Panc1 (cell line): Measurements from ENCODE around the gene STMN1.

Experiments
- POLR2AphosphoS5 ChIP-seq: IDR thresholded peaks from 2 replicates; pipeline ENCODE4 v1.6.1; 2012; ENCODE audit warnings: mild to moderate bottlenecking, low read depth, low read length, moderate library complexity
- SIN3A ChIP-seq: IDR thresholded peaks from 2 replicates; pipeline ENCODE4 v1.6.1; 2012; ENCODE audit warnings: low read depth, mild to moderate bottlenecking, low read length, moderate library complexity, borderline replicate concordance; ENCODE audit not compliant: insufficient read depth
- TCF7L2 ChIP-seq: IDR thresholded peaks from 2 replicates; pipeline ENCODE4 v1.6.1; 2011; ENCODE audit warnings: mild to moderate bottlenecking, low read depth, low read length, inconsistent platforms
- TF ChIP-seq, protein P1 (sequence below): fragments of 450-650 bp; IDR thresholded peaks from 2 replicates; pipeline ENCODE4 v1.5.1; 2017; ENCODE audit warnings: mild to moderate bottlenecking
- TF ChIP-seq, protein P2 (sequence below), 2 experiments: IDR thresholded peaks; 2 replicates each; pipeline ENCODE4 v1.6.1; 2011 to 2012; ENCODE audit warnings: low read depth in 2 of 2, control low read depth in 1 of 2, low read length in 1 of 2, mild to moderate bottlenecking in 1 of 2, moderate library complexity in 1 of 2; ENCODE audit not compliant: insufficient read depth in 1 of 2

DNA sequence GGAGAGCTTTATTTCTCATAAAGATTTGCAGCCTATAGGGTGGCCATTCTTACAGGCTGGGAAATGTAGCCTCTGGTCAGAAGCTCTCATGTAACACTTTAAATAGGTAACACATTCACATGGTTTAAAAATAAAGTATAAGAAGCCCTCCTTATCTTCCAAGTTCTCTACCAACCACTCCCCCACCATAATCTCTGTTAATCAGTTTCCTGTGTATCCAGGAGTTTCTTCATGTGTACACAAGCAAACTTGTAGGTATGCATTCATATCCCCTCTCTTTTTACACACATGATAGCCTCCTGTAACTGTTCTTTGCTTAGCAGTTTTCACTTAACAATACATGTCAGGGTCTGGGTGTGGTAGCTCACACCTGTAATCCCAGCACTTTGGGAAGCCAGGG, 4.9 kb upstream of the STMN1 start:
- TF ChIP-seq, protein P1, sequence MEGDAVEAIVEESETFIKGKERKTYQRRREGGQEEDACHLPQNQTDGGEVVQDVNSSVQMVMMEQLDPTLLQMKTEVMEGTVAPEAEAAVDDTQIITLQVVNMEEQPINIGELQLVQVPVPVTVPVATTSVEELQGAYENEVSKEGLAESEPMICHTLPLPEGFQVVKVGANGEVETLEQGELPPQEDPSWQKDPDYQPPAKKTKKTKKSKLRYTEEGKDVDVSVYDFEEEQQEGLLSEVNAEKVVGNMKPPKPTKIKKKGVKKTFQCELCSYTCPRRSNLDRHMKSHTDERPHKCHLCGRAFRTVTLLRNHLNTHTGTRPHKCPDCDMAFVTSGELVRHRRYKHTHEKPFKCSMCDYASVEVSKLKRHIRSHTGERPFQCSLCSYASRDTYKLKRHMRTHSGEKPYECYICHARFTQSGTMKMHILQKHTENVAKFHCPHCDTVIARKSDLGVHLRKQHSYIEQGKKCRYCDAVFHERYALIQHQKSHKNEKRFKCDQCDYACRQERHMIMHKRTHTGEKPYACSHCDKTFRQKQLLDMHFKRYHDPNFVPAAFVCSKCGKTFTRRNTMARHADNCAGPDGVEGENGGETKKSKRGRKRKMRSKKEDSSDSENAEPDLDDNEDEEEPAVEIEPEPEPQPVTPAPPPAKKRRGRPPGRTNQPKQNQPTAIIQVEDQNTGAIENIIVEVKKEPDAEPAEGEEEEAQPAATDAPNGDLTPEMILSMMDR, result no peak
- no peak for TF ChIP-seq POLR2AphosphoS5
- no peak for TF ChIP-seq TCF7L2
- TF ChIP-seq, protein P2, sequence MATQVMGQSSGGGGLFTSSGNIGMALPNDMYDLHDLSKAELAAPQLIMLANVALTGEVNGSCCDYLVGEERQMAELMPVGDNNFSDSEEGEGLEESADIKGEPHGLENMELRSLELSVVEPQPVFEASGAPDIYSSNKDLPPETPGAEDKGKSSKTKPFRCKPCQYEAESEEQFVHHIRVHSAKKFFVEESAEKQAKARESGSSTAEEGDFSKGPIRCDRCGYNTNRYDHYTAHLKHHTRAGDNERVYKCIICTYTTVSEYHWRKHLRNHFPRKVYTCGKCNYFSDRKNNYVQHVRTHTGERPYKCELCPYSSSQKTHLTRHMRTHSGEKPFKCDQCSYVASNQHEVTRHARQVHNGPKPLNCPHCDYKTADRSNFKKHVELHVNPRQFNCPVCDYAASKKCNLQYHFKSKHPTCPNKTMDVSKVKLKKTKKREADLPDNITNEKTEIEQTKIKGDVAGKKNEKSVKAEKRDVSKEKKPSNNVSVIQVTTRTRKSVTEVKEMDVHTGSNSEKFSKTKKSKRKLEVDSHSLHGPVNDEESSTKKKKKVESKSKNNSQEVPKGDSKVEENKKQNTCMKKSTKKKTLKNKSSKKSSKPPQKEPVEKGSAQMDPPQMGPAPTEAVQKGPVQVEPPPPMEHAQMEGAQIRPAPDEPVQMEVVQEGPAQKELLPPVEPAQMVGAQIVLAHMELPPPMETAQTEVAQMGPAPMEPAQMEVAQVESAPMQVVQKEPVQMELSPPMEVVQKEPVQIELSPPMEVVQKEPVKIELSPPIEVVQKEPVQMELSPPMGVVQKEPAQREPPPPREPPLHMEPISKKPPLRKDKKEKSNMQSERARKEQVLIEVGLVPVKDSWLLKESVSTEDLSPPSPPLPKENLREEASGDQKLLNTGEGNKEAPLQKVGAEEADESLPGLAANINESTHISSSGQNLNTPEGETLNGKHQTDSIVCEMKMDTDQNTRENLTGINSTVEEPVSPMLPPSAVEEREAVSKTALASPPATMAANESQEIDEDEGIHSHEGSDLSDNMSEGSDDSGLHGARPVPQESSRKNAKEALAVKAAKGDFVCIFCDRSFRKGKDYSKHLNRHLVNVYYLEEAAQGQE (IDR thresholded peaks at IDR 0.05; ENCODE audit: insufficient read depth in 1 of 2, low read depth in 2 of 2, low read length in 1 of 2), result no peak
- no peak for TF ChIP-seq SIN3A
